ENCODE results near the gene VEPH1.

The VEPH1 gene

DNA sequence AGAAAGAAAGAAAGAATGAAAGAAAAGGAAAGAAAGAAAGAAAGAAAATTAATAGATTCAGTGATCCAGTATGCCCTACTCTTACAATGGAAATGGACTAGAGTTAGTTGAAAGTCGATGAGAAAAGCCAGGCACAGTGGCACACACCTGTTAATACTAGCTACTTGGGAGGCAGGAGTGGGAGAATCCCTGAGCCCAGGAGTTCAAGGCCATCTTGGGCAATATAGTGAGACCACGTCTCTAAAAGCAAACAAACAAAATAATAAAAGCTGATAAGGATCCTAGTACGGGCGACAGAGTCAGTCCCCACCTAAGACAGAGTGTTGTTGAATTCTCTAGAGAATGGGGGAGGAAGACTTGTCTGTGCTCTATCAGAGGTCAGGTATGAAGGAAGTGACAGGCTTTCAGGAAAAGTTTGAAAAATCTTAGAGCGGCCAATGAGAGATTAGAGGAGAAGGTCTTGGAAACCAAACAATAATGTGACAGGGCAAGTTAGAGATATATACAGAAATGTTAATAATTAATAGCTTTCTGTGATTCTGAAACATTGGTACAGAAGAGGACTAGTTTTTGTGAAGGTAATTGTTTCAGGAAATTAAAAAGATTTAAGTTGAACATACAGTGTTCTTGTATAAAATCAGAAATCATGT lies 184.5 kb downstream of the VEPH1 start:
- no peaks in the 10 kb centered on the region for H3K36me3 ChIP-seq (ENCODE audit: control insufficient read depth, insufficient read depth, low read length)
- no peak overlapping the region for H3K4me3 ChIP-seq (replicated peaks; ENCODE audit: low read depth, low read length)
- TF ChIP-seq CTCF (IDR thresholded peaks at IDR 0.05; ENCODE audit: insufficient read depth, low read length, poor library complexity, severe bottlenecking) = no peak
- no peak for DNase-seq (ENCODE audit: extremely low read depth, insufficient read length)
- H3K27me3 ChIP-seq (replicated peaks; ENCODE audit: control insufficient read depth, insufficient read depth, low read length) = no peaks in the 10 kb centered on the region

DNA sequence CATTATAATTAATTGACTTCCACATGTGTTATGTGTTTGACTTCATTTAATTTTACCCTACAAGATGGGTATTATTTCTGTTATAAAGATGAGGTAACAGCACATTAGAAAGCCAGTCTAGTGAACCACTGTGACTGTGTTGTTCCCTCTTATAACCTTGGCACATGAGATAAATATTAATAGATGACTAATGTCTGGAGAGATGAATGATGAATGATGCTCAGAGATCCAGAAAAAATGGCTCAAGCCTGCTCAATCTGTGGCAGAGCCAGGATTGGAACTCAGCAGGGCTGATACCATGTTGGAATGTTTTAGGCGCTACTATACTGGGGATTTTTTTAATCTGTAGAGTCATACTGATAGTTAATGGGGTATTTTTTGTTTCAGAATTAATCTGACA lies 185.3 kb downstream of the VEPH1 start:
- no peak for TF ChIP-seq CTCF (IDR thresholded peaks at IDR 0.05; ENCODE audit: insufficient read depth, low read length, poor library complexity, severe bottlenecking)
- Histone ChIP-seq H3K36me3 (ENCODE audit: control insufficient read depth, insufficient read depth, low read length) (no peaks in the 10 kb centered on the region), H3K4me3 (replicated peaks; ENCODE audit: low read depth, low read length) (no peak overlapping the region), H3K27me3 (replicated peaks; ENCODE audit: control insufficient read depth, insufficient read depth, low read length) (no peaks in the 10 kb centered on the region)
- DNase-seq (ENCODE audit: extremely low read depth, insufficient read length) = no peak

GRCh38 chr3:157313186-157313585 lies 190.0 kb downstream of the VEPH1 start:
- TF ChIP-seq CTCF (IDR thresholded peaks at IDR 0.05; ENCODE audit: insufficient read depth, low read length, poor library complexity, severe bottlenecking) = no peak
- Histone ChIP-seq H3K36me3 (ENCODE audit: control insufficient read depth, insufficient read depth, low read length) (no peaks in the 10 kb centered on the region), H3K27me3 (replicated peaks; ENCODE audit: control insufficient read depth, insufficient read depth, low read length) (no peaks in the 10 kb centered on the region), H3K4me3 (replicated peaks; ENCODE audit: low read depth, low read length) (no peak overlapping the region)
- DNase-seq (ENCODE audit: extremely low read depth, insufficient read length) = no peak

GRCh38 chr3:157312376-157312745 lies 190.9 kb downstream of the VEPH1 start:
- DNase-seq (ENCODE audit: extremely low read depth, insufficient read length) = no peak
- no peak for TF ChIP-seq CTCF (IDR thresholded peaks at IDR 0.05; ENCODE audit: insufficient read depth, low read length, poor library complexity, severe bottlenecking)
- no peaks in the 10 kb centered on the region for H3K36me3 ChIP-seq (ENCODE audit: control insufficient read depth, insufficient read depth, low read length)
- H3K4me3 ChIP-seq (replicated peaks; ENCODE audit: low read depth, low read length) = no peak overlapping the region
- H3K27me3 ChIP-seq (replicated peaks; ENCODE audit: control insufficient read depth, insufficient read depth, low read length) = no peaks in the 10 kb centered on the region

- no peaks in the 10 kb centered on the region for H3K27me3 ChIP-seq (replicated peaks; ENCODE audit: control insufficient read depth, insufficient read depth, low read length)
- no peak overlapping the region for H3K4me3 ChIP-seq (replicated peaks; ENCODE audit: low read depth, low read length)
- TF ChIP-seq CTCF (IDR thresholded peaks at IDR 0.05; ENCODE audit: insufficient read depth, low read length, poor library complexity, severe bottlenecking) = no peak
- H3K36me3 ChIP-seq (ENCODE audit: control insufficient read depth, insufficient read depth, low read length) = no peaks in the 10 kb centered on the region
- no peak for DNase-seq (ENCODE audit: extremely low read depth, insufficient read length)
Measured at GRCh38 chr3:157311633-157312375, 191.4 kb downstream of the VEPH1 start.

All from GM06990 (cell line).